Activated naive CD8-positive, alpha-beta T cell treated with anti-CD3 and anti-CD28 coated beads, Interleukin-2, amount 50 U/mL, for 24 hours (primary cell): Measurements from ENCODE around the gene RPL13A.
"Not testable (repeated sequence)": the region's sequence is repeated elsewhere in the genome, so short reads cannot be mapped to it uniquely, and the experiment has no call there.

Experiments
- ATAC-seq: fragments of 150-1000 bp; cut with Tn5 transposase; one replicate; pipeline ENCODE4 v1.10.0; 2021
- DNase-seq: peaks from one replicate; pipeline ENCODE4 v3.0.0; 2021
- H3K27ac Mint-ChIP-seq: one replicate; pipeline ENCODE4 v1.8.0; 2021; ENCODE audit warnings: mild to moderate bottlenecking, mixed read lengths
- H3K27me3 Mint-ChIP-seq: one replicate; pipeline ENCODE4 v1.8.0; 2021; ENCODE audit warnings: mixed read lengths
- H3K36me3 Mint-ChIP-seq: one replicate; pipeline ENCODE4 v1.8.0; 2021; ENCODE audit warnings: low read depth, mixed read lengths
- H3K4me1 Mint-ChIP-seq: one replicate; pipeline ENCODE4 v1.8.0; 2021; ENCODE audit warnings: mixed read lengths
- H3K4me3 Mint-ChIP-seq: one replicate; pipeline ENCODE4 v1.8.0; 2021; ENCODE audit warnings: mild to moderate bottlenecking, moderate library complexity, mixed read lengths
- H3K9me3 Mint-ChIP-seq: one replicate; pipeline ENCODE4 v1.8.0; 2021; ENCODE audit warnings: mixed read lengths

The RPL13A gene

GRCh38 chr19:49487277-49488045 is at the start of gene RPL13A:
TSS of gene RPL13A (plus strand) at chr19:49487608. CDS start at chr19:49487630, 22 bp downstream.
- peak; percentile 100 for DNase-seq
- peak within 1 kb of the TSS; percentile 99 for H3K4me3 Mint-ChIP-seq
- H3K4me1 Mint-ChIP-seq: peaks cover 45% of the 10 kb centered on the region
- peaks cover 62% of the 10 kb centered on the region for H3K36me3 Mint-ChIP-seq
- ATAC-seq: peak; percentile 83
- H3K27ac Mint-ChIP-seq: peak within 1 kb of the TSS; percentile 100
- H3K9me3 Mint-ChIP-seq: no peaks in the 10 kb centered on the region
- H3K27me3 Mint-ChIP-seq: peaks cover 10% of the 10 kb centered on the region

GRCh38 chr19:49438261-49438660 is 49.1 kb upstream of the RPL13A start:
- ATAC-seq (no peak), DNase-seq (no peak)
- H3K27ac Mint-ChIP-seq: no peak overlapping the region
- H3K36me3 Mint-ChIP-seq: no peaks in the 10 kb centered on the region
- H3K4me3 Mint-ChIP-seq: no peak overlapping the region
- peaks cover 27% of the 10 kb centered on the region for H3K4me1 Mint-ChIP-seq
- peaks cover 90% of the 10 kb centered on the region for H3K27me3 Mint-ChIP-seq
- no peaks in the 10 kb centered on the region for H3K9me3 Mint-ChIP-seq

- peaks cover 32% of the 10 kb centered on the region for H3K4me1 Mint-ChIP-seq
- H3K4me3 Mint-ChIP-seq: no peak overlapping the region
- ATAC-seq (no peak), DNase-seq (no peak)
- peaks cover 76% of the 10 kb centered on the region for H3K27me3 Mint-ChIP-seq
- H3K36me3 Mint-ChIP-seq: no peaks in the 10 kb centered on the region
- H3K9me3 Mint-ChIP-seq: no peaks in the 10 kb centered on the region
- no peak overlapping the region for H3K27ac Mint-ChIP-seq
Measured at GRCh38 chr19:49439836-49440235, 47.6 kb upstream of the RPL13A start.

- Mint-ChIP-seq H3K27ac (no peak overlapping the region), H3K4me3 (no peak overlapping the region), H3K9me3 (no peaks in the 10 kb centered on the region), H3K36me3 (no peaks in the 10 kb centered on the region), H3K27me3 (peaks cover 68% of the 10 kb centered on the region), H3K4me1 (peaks cover 36% of the 10 kb centered on the region)
- DNase-seq (no peak), ATAC-seq (no peak)
Measured at GRCh38 chr19:49440439-49441209, 46.8 kb upstream of the RPL13A start.

- H3K9me3 Mint-ChIP-seq: no peaks in the 10 kb centered on the region
- ATAC-seq (no peak), DNase-seq (peak; percentile 62)
- H3K4me1 Mint-ChIP-seq: peaks cover 30% of the 10 kb centered on the region
- peak within 1 kb of the TSS; percentile 76 for H3K4me3 Mint-ChIP-seq
- H3K27me3 Mint-ChIP-seq: peaks cover 60% of the 10 kb centered on the region
- peaks cover 2% of the 10 kb centered on the region for H3K36me3 Mint-ChIP-seq
- H3K27ac Mint-ChIP-seq: no peak within 1 kb of the TSS
Measured at GRCh38 chr19:49441210-49441959, 46.0 kb upstream of the RPL13A start, which contains the start of gene SLC17A7. TSS of gene SLC17A7 (minus strand) at chr19:49441527. CDS start at chr19:49441379, 148 bp downstream.

GRCh38 chr19:49441960-49442350 is 45.5 kb upstream of the RPL13A start:
- Mint-ChIP-seq H3K9me3 (no peaks in the 10 kb centered on the region), H3K27ac (no peak overlapping the region), H3K4me1 (peaks cover 26% of the 10 kb centered on the region), H3K4me3 (peak overlapping the region; percentile 76), H3K27me3 (peaks cover 55% of the 10 kb centered on the region), H3K36me3 (peaks cover 7% of the 10 kb centered on the region)
- no peak for ATAC-seq
- DNase-seq: no peak

GRCh38 chr19:49442354-49442753 is 45.1 kb upstream of the RPL13A start:
- Mint-ChIP-seq H3K36me3 (peaks cover 7% of the 10 kb centered on the region), H3K4me3 (peak overlapping the region; percentile 76), H3K4me1 (peaks cover 25% of the 10 kb centered on the region), H3K27me3 (peaks cover 51% of the 10 kb centered on the region), H3K27ac (no peak overlapping the region), H3K9me3 (no peaks in the 10 kb centered on the region)
- no peak for DNase-seq
- ATAC-seq: no peak

GRCh38 chr19:49442771-49443365 is 44.5 kb upstream of the RPL13A start:
- no peaks in the 10 kb centered on the region for H3K9me3 Mint-ChIP-seq
- DNase-seq (peak; percentile 77), ATAC-seq (peak; percentile 8)
- no peak overlapping the region for H3K27ac Mint-ChIP-seq
- peaks cover 46% of the 10 kb centered on the region for H3K27me3 Mint-ChIP-seq
- peaks cover 7% of the 10 kb centered on the region for H3K36me3 Mint-ChIP-seq
- H3K4me1 Mint-ChIP-seq: peaks cover 25% of the 10 kb centered on the region
- peak overlapping the region; percentile 76 for H3K4me3 Mint-ChIP-seq

GRCh38 chr19:49443366-49444099 is 43.9 kb upstream of the RPL13A start:
- DNase-seq (peak; percentile 96), ATAC-seq (peak; percentile 88)
- Mint-ChIP-seq H3K4me3 (peak overlapping the region; percentile 76), H3K27ac (peak overlapping the region; percentile 59), H3K36me3 (peaks cover 11% of the 10 kb centered on the region), H3K27me3 (peaks cover 40% of the 10 kb centered on the region), H3K9me3 (no peaks in the 10 kb centered on the region), H3K4me1 (peaks cover 29% of the 10 kb centered on the region)

GRCh38 chr19:49444100-49444700 is 43.2 kb upstream of the RPL13A start:
- peaks cover 31% of the 10 kb centered on the region for H3K4me1 Mint-ChIP-seq
- H3K4me3 Mint-ChIP-seq: peak overlapping the region; percentile 76
- ATAC-seq, H3K27ac Mint-ChIP-seq, DNase-seq, H3K9me3 Mint-ChIP-seq: not testable (repeated sequence)
- peaks cover 33% of the 10 kb centered on the region for H3K27me3 Mint-ChIP-seq
- peaks cover 18% of the 10 kb centered on the region for H3K36me3 Mint-ChIP-seq

GRCh38 chr19:49445997-49446396 is 41.4 kb upstream of the RPL13A start:
- ATAC-seq (no peak), DNase-seq (no peak)
- no peak overlapping the region for H3K27ac Mint-ChIP-seq
- peaks cover 27% of the 10 kb centered on the region for H3K36me3 Mint-ChIP-seq
- no peaks in the 10 kb centered on the region for H3K9me3 Mint-ChIP-seq
- no peak overlapping the region for H3K4me3 Mint-ChIP-seq
- peaks cover 15% of the 10 kb centered on the region for H3K27me3 Mint-ChIP-seq
- peaks cover 42% of the 10 kb centered on the region for H3K4me1 Mint-ChIP-seq

- peaks cover under 1% of the 10 kb centered on the region for H3K27me3 Mint-ChIP-seq
- H3K4me1 Mint-ChIP-seq: peaks cover 45% of the 10 kb centered on the region
- ATAC-seq (no peak), DNase-seq (peak; percentile 58)
- no peak overlapping the region for H3K27ac Mint-ChIP-seq
- H3K4me3 Mint-ChIP-seq: no peak overlapping the region
- H3K36me3 Mint-ChIP-seq: peaks cover 32% of the 10 kb centered on the region
- no peaks in the 10 kb centered on the region for H3K9me3 Mint-ChIP-seq
Measured at GRCh38 chr19:49447485-49448431, 39.6 kb upstream of the RPL13A start.
